Left ventricle myocardium inferior (tissue), 1 donor: ENCODE data around the gene IFITM5. TPM values are rescaled to one million over a fixed set of nuclear protein-coding genes. Genes with fewer than 3 reads are reported as not detected.
A peak's percentile ranks its signal among the peaks of the same experiment; 100 is the strongest.
"Not testable (repeated sequence)": the region's sequence is repeated elsewhere in the genome, so short reads cannot be mapped to it uniquely, and the experiment has no call there.

Experiments
- DNase-seq: peaks from one replicate; pipeline ENCODE4 v3.0.0-alpha.2; 2020
- H3K27ac ChIP-seq: fragments of 200-600 bp; replicated peaks from 2 replicates; pipeline ENCODE4 v1.8.0; 2021
- H3K27me3 ChIP-seq: fragments of 200-600 bp; 2 replicates; pipeline ENCODE4 v1.8.0; 2021; ENCODE audit warnings: low read depth
- H3K36me3 ChIP-seq: fragments of 200-600 bp; 2 replicates; pipeline ENCODE4 v1.8.0; 2021
- H3K4me1 ChIP-seq: fragments of 200-600 bp; 2 replicates; pipeline ENCODE4 v1.8.0; 2021
- H3K4me3 ChIP-seq: fragments of 200-600 bp; 2 replicates; pipeline ENCODE4 v1.8.0; 2021; ENCODE audit warnings: mild to moderate bottlenecking, moderate library complexity
- H3K9me3 ChIP-seq: fragments of 200-600 bp; replicated peaks from 2 replicates; pipeline ENCODE4 v1.8.0; 2021
- CTCF ChIP-seq: fragments of 200-600 bp; IDR thresholded peaks from 2 replicates; pipeline ENCODE4 v1.8.0; 2021; ENCODE audit warnings: antibody characterized with exemption, mild to moderate bottlenecking, borderline replicate concordance
- intact Hi-C: fragments of 100-400 bp; cut with micrococcal nuclease; formaldehyde crosslinking; loops from one replicate; pipeline ENCODE4 v1.11.0; 2022
- total RNA-seq: library from RNA; stranded (reverse); fragmentation: NEBNext Ultra II Directional; extraction: Animal tissue kit (Norgen Biotek cat#: 25700); gene quantifications from one replicate; pipeline ENCODE4 v1.2.1, GENCODE V29; 2021
- donor health status: DM: no; HTN: yes; CAD: no; lungs with severe emphysema.

IFITM5 gene
- total RNA-seq, 1 donor from 2014 or later, result not detected

- TF ChIP-seq CTCF, result no peak
- Histone ChIP-seq H3K4me1 (peaks cover 57% of the 10 kb centered on the region), H3K27me3 (peaks cover 59% of the 10 kb centered on the region), H3K36me3 (no peaks in the 10 kb centered on the region), H3K4me3 (peak overlapping the region; percentile 74), H3K27ac (peak overlapping the region; percentile 94), H3K9me3 (no peaks in the 10 kb centered on the region)
- peak; percentile 18 for DNase-seq
- intact Hi-C loops, result no loop called here
Observed at GRCh38 chr11:315516-315994, 16.2 kb upstream of the IFITM5 start.

- no peak for DNase-seq
Observed at GRCh38 chr11:315051-315481, 15.7 kb upstream of the IFITM5 start.

GRCh38 chr11:314554-314875, 15.2 kb upstream of the IFITM5 start:
- H3K27ac ChIP-seq, result peak overlapping the region; percentile 94
- H3K9me3 ChIP-seq, intact Hi-C loops, H3K36me3 ChIP-seq, DNase-seq: not testable (repeated sequence)
- H3K27me3 ChIP-seq, result peaks cover 63% of the 10 kb centered on the region
- peak overlapping the region; percentile 74 for H3K4me3 ChIP-seq
- H3K4me1 ChIP-seq, result peaks cover 57% of the 10 kb centered on the region

More at GRCh38 chr11:315051-315481, 15.7 kb upstream of the IFITM5 start:
- Histone ChIP-seq H3K27ac (peak overlapping the region; percentile 94), H3K4me1 (peaks cover 53% of the 10 kb centered on the region), H3K9me3 (no peaks in the 10 kb centered on the region), H3K4me3 (peak overlapping the region; percentile 74), H3K36me3 (no peaks in the 10 kb centered on the region), H3K27me3 (peaks cover 59% of the 10 kb centered on the region)
- intact Hi-C loops, result no loop called here
- TF ChIP-seq CTCF, result no peak

- DNase-seq, result no peak
- intact Hi-C loops, result no loop called here
- Histone ChIP-seq H3K4me3 (peak within 1 kb of the TSS; percentile 74), H3K9me3 (no peaks in the 10 kb centered on the region), H3K4me1 (peaks cover 62% of the 10 kb centered on the region), H3K27me3 (peaks cover 67% of the 10 kb centered on the region), H3K36me3 (no peaks in the 10 kb centered on the region), H3K27ac (peak within 1 kb of the TSS; percentile 94)
- no peak for TF ChIP-seq CTCF
Observed at GRCh38 chr11:313787-314553, 14.6 kb upstream of the IFITM5 start, which contains the start of gene IFITM1. IFITM1 (plus strand) TSS chr11:314040; CDS start chr11:314171, 131 bp downstream.

- Histone ChIP-seq H3K4me3 (peak overlapping the region; percentile 74), H3K4me1 (peaks cover 63% of the 10 kb centered on the region), H3K9me3 (no peaks in the 10 kb centered on the region), H3K27me3 (peaks cover 67% of the 10 kb centered on the region), H3K36me3 (no peaks in the 10 kb centered on the region), H3K27ac (peak overlapping the region; percentile 94)
- no peak for TF ChIP-seq CTCF
- DNase-seq, result no peak
- intact Hi-C loops, result no loop called here
Observed at GRCh38 chr11:313304-313786, 14.0 kb upstream of the IFITM5 start.
